GM23248 (cell line): ENCODE results near the gene MPZL2. TPM values are rescaled to one million over a fixed set of nuclear protein-coding genes. Genes with fewer than 3 reads are reported as not detected.

Experiments used
- DNase-seq: peaks from one replicate; pipeline ENCODE4 v3.0.0-alpha.2; 2015
- H2AFZ ChIP-seq: fragments of 200-600 bp; sonication (generic); 2 replicates; pipeline ENCODE4 v1.6.1; 2016; ENCODE audit warnings: antibody characterized with exemption
- H3F3A ChIP-seq: fragments of 200-600 bp; sonication (generic); 2 replicates; pipeline ENCODE4 v1.6.1; 2016; ENCODE audit warnings: mild to moderate bottlenecking, antibody characterized with exemption, mixed run types; ENCODE audit not compliant: insufficient read depth
- H3K27ac ChIP-seq: fragments of 200-600 bp; sonication (generic); 2 replicates; pipeline ENCODE4 v1.5.1; 2016; ENCODE audit warnings: mild to moderate bottlenecking
- H3K27me3 ChIP-seq: fragments of 200-600 bp; sonication (generic); replicated peaks from 2 replicates; pipeline ENCODE4 v1.6.1; 2016; ENCODE audit warnings: mild to moderate bottlenecking; ENCODE audit not compliant: insufficient read depth
- H3K36me3 ChIP-seq: fragments of 200-600 bp; sonication (generic); 2 replicates; pipeline ENCODE4 v1.6.1; 2016; ENCODE audit warnings: low read depth, mild to moderate bottlenecking
- H3K4me1 ChIP-seq: fragments of 200-600 bp; sonication (generic); 2 replicates; pipeline ENCODE4 v1.6.1; 2016; ENCODE audit warnings: mild to moderate bottlenecking; ENCODE audit not compliant: insufficient read depth
- H3K4me2 ChIP-seq: fragments of 200-600 bp; sonication (generic); one replicate; pipeline ENCODE4 v1.6.1; 2016; ENCODE audit warnings: mild to moderate bottlenecking; ENCODE audit not compliant: unreplicated experiment
- H3K4me3 ChIP-seq: fragments of 200-600 bp; sonication (generic); 2 replicates; pipeline ENCODE4 v1.5.1; 2016; ENCODE audit warnings: mild to moderate bottlenecking
- H3K79me2 ChIP-seq: fragments of 200-600 bp; sonication (generic); 2 replicates; pipeline ENCODE4 v1.6.1; 2016; ENCODE audit warnings: mild to moderate bottlenecking; ENCODE audit not compliant: insufficient read depth
- H3K9ac ChIP-seq: fragments of 200-600 bp; sonication (generic); 2 replicates; pipeline ENCODE4 v1.6.1; 2016; ENCODE audit warnings: mild to moderate bottlenecking
- H3K9me2 ChIP-seq: fragments of 200-600 bp; sonication (generic); 2 replicates; pipeline ENCODE4 v1.6.1; 2016; ENCODE audit warnings: mixed run types, mild to moderate bottlenecking, moderate library complexity; ENCODE audit not compliant: insufficient read depth
- H3K9me3 ChIP-seq: fragments of 200-600 bp; sonication (generic); one replicate; pipeline ENCODE4 v1.6.1; 2017; ENCODE audit warnings: low read depth
- H4K20me1 ChIP-seq: fragments of 200-600 bp; sonication (generic); 2 replicates; pipeline ENCODE4 v1.6.0; 2016; ENCODE audit not compliant: insufficient read depth
- EZH2 ChIP-seq: fragments of 200-600 bp; sonication (generic); IDR thresholded peaks from 2 replicates; pipeline ENCODE4 v1.6.1; 2018; ENCODE audit warnings: antibody characterized with exemption, mild to moderate bottlenecking; ENCODE audit not compliant: insufficient read depth, poor library complexity, severe bottlenecking
- EZH2phosphoT487 ChIP-seq: fragments of 200-600 bp; sonication (generic); IDR thresholded peaks from 2 replicates; pipeline ENCODE4 v1.6.1; 2018; ENCODE audit warnings: antibody characterized with exemption, moderate library complexity, mild to moderate bottlenecking, low read depth; ENCODE audit not compliant: insufficient read depth
- WGBS, 2 experiments: methylation state at CpG; one replicate each; pipeline ENCODE4 v1.1.6; 2015 to 2017; ENCODE audit warnings: low lambda C conversion rate in 2 of 2, low coverage in 1 of 2; ENCODE audit errors: missing lambda C conversion rate in 2 of 2; 5-methylcytosine and 5-hydroxymethylcytosine counted together
- in situ Hi-C: fragments of 300-500 bp; cut with MboI; formaldehyde crosslinking; loops from 2 replicates; pipeline ENCODE4 v1.15.0; 2020
- polyA plus RNA-seq: library from polyadenylated mRNA; unstranded; fragments of >200 nt; fragmentation: Nextera tagmentation; extraction: Ambion mirVana; gene quantifications from 2 replicates; pipeline ENCODE4 v1.2.1, GENCODE V29; 2016
- total RNA-seq: library from RNA; depleted of rRNA; stranded (reverse); fragments of >200 nt; shearing (Covaris generic); gene quantifications from 2 replicates; pipeline ENCODE4 v1.2.3, GENCODE V29; 2014

Gene MPZL2
- total and polyA plus RNA-seq, 2 experiments from 2014 or later, result not detected

DNA sequence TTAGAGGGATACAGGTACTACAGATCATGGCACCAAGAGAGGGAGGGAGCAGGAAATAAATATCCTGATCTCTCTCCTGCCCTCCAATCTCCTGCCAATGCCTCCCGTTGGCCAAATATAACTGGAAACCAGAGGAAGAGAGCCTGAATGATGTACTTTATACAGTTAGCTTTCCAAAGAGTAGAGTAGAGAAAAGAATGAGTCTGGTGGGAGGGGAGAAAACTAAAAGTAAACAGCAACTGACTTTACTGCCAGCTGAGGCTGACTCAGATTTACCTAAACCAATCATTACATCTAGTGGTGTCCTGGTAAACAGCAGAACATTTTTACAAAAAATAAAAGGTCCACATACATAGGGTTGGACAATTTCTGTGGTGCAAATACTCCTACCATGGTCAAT is 17.1 kb downstream of the MPZL2 start:
- no peaks in the 10 kb centered on the region for H3K9me3 ChIP-seq
- no peak overlapping the region for H3K4me3 ChIP-seq
- H3F3A ChIP-seq, result no peaks in the 10 kb centered on the region
- no peak overlapping the region for H3K27ac ChIP-seq
- 33 to 36% methylated on average over 1 of the region's 1 CpG for WGBS, 2 experiments
- DNase-seq, result no peak
- H3K4me2 ChIP-seq, result no peak overlapping the region
- H3K9ac ChIP-seq, result no peak overlapping the region
- H3K36me3 ChIP-seq, result no peaks in the 10 kb centered on the region
- no peaks in the 10 kb centered on the region for H3K9me2 ChIP-seq
- no peaks in the 10 kb centered on the region for H3K4me1 ChIP-seq
- no peaks in the 10 kb centered on the region; the same call in 1 of the 2 replicates for H3K27me3 ChIP-seq
- in situ Hi-C loops, result no loop called here
- no peak overlapping the region for H2AFZ ChIP-seq
- no peaks in the 10 kb centered on the region for H3K79me2 ChIP-seq
- no peak for TF ChIP-seq EZH2phosphoT487
- no peak for TF ChIP-seq EZH2
- H4K20me1 ChIP-seq, result no peaks in the 10 kb centered on the region

DNA sequence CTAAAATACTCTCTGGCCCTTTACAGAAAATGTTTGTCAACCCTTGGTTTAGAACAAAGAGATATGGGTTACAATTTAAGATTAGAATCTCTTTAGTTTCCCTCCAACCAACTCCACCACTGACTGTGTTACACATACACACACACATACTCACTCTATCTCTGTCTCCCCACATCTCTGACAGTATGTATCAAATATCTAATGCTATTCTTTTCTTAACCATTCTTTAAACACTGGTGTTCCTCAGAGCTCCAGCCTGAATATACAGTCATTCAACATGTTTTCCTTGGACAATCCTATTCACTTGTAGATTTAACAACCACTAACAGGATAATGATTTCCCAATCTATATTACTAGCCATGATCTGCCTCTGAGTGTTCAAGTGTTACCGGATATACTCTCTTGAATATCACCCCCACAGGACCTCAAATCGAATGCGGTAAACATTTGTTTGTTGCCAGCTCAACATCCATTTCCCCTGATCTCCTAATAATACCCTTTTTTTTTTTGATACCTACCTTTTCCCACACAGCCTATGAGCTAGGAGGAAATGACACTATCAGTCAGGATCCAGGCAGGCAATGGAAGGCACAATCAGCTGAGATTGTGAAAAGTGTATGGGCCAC is 18.0 kb downstream of the MPZL2 start:
- no peak overlapping the region for H3K4me3 ChIP-seq
- no peak overlapping the region for H3K9ac ChIP-seq
- H3K4me1 ChIP-seq, result peaks cover 7% of the 10 kb centered on the region
- H2AFZ ChIP-seq, result no peak overlapping the region
- no peaks in the 10 kb centered on the region for H3F3A ChIP-seq
- H4K20me1 ChIP-seq, result no peaks in the 10 kb centered on the region
- H3K27ac ChIP-seq, result no peak overlapping the region
- H3K9me2 ChIP-seq, result no peaks in the 10 kb centered on the region
- 82 to 89% methylated on average over 3 of the region's 3 CpGs for WGBS, 2 experiments
- H3K79me2 ChIP-seq, result no peaks in the 10 kb centered on the region
- TF ChIP-seq EZH2phosphoT487, result no peak
- no peak for TF ChIP-seq EZH2
- no peak overlapping the region for H3K4me2 ChIP-seq
- in situ Hi-C loops, result no loop called here
- H3K9me3 ChIP-seq, result no peaks in the 10 kb centered on the region
- no peaks in the 10 kb centered on the region; the same call in 1 of the 2 replicates for H3K27me3 ChIP-seq
- no peaks in the 10 kb centered on the region for H3K36me3 ChIP-seq
- no peak for DNase-seq

DNA sequence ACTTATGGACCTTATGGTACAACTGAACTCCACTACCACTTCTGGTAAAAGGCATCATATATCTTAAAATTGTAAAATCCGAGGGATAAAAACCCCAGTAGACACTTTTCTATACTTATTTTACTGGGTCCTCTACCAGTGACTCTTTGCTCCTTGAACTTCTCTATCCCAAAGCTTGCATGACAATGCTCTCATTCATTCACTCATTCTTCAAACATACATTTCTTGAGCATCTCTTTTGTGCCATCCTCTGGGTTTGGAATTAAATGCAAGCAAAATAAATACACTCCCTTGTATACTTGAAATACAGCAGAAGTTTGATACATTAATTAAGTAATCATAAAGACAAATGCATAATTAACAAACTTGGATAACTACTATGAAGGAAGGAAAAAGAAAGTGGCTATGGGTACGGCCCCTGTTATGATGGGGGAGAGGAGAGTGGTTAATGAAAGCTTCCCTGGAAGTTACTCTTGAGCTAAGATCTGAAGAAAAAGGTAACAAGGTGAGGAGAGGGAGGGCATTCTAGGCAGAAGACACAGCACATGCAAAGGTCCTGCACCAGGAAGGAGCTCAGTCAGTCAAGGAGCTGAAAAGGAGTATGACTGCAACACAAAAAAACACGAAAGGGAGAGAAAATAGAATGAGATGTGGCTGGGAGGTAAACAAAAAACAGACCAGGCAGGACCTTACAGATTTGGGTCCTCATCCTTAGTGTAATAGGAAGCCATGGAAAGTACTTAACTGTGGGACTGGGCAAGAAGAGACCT is 19.9 kb downstream of the MPZL2 start:
- Histone ChIP-seq H4K20me1 (no peaks in the 10 kb centered on the region), H3K36me3 (no peaks in the 10 kb centered on the region), H3F3A (no peaks in the 10 kb centered on the region), H3K9ac (no peak overlapping the region), H3K79me2 (no peaks in the 10 kb centered on the region), H2AFZ (no peak overlapping the region), H3K9me3 (no peaks in the 10 kb centered on the region), H3K4me3 (no peak overlapping the region), H3K27me3 (no peaks in the 10 kb centered on the region; the same call in 1 of the 2 replicates), H3K4me2 (no peak overlapping the region), H3K9me2 (no peaks in the 10 kb centered on the region), H3K4me1 (peaks cover 7% of the 10 kb centered on the region), H3K27ac (no peak overlapping the region)
- no peak for DNase-seq
- no peak for TF ChIP-seq EZH2phosphoT487
- TF ChIP-seq EZH2, result no peak
- in situ Hi-C loops, result no loop called here
- WGBS, 2 experiments, result 33 to 39% methylated on average over 3 of the region's 3 CpGs

DNA sequence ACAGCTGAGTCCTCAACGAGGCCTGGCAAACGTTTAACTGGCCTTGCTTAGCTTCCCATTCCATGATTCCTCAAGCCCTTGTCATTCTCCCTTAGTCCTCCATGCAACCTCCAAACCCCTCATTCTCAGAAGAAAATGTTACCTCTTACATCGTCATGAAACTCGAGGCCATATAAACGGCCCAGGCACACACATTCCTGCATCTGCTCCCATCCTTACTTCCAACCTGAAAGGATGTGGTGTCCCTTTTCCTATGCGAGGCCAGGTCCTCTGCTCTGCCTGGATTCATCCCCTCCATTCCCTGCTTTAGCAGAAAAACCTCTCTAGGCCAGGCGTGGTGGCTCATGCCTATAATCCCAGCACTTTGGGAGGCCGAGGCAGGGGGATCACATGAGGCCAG is 20.9 kb downstream of the MPZL2 start:
- peaks cover 7% of the 10 kb centered on the region for H3K4me1 ChIP-seq

More for the DNA sequence above, 20.9 kb downstream of the MPZL2 start:
- Histone ChIP-seq H3K27me3 (no peaks in the 10 kb centered on the region; the same call in 1 of the 2 replicates), H3K79me2 (no peaks in the 10 kb centered on the region), H4K20me1 (no peaks in the 10 kb centered on the region), H3K9ac (no peak overlapping the region), H3K4me3 (no peak overlapping the region), H3K4me2 (no peak overlapping the region), H3K9me2 (no peaks in the 10 kb centered on the region), H2AFZ (no peak overlapping the region), H3K36me3 (no peaks in the 10 kb centered on the region), H3K9me3 (no peaks in the 10 kb centered on the region), H3F3A (no peaks in the 10 kb centered on the region), H3K27ac (no peak overlapping the region)
- DNase-seq, result no peak
- in situ Hi-C loops, result no loop called here
- TF ChIP-seq EZH2 (no peak), EZH2phosphoT487 (no peak)
- 40 to 43% methylated on average over 8 of the region's 8 CpGs for WGBS, 2 experiments
